ENCODE results near the gene RFTN1. TPM values are rescaled to one million over a fixed set of nuclear protein-coding genes. Genes with fewer than 3 reads are reported as not detected.

Gene RFTN1
- total RNA-seq, 1 donor from 2014 or later = 52.1 TPM

- intact Hi-C loops (cut with micrococcal nuclease) = no loop called here
Measured at GRCh38 chr3:16412192-16412800, 101.2 kb downstream of the RFTN1 start.

DNA sequence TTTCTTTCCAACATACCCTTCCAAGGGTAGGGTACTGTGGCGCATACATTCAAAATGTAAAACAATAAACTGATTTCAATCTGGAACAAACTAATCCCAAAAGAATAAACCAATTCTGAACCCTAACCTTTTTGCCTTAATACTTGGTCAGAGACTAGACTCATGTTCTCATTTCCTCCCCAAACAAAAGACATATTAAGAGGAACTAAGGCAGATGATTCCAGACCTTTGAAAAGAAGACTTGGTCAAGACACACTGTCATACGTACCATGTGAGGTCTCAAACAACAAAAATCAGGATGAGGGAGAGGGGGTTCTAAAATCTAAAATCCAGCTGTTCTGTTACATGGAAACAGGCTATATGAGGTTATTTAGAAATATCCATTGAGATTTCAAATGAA, 102.1 kb downstream of the RFTN1 start:
- intact Hi-C loops (cut with micrococcal nuclease) = no loop called here

GRCh38 chr3:16410659-16411058, 102.8 kb downstream of the RFTN1 start:
- intact Hi-C loops (cut with micrococcal nuclease) = no loop called here

DNA sequence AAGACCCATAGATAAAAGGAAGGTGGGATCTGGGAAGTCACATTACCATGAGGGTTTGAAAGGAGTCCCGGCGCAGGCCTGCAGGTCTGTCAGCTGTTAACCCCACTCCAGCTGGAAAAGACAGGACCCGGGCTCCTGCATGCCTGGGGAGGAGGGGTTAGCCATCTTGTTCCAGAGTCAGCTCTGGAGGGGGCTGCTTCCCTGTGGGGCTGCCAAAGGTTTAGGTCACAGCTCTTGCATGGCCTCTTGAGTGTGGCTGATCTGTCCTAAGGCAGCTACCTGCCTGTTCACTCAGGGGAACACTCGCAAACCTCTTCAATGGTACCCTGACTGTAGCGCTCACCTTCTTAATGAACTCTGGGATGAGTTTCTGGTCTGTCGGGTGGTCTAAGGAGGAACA, 104.5 kb downstream of the RFTN1 start:
- intact Hi-C loops (cut with micrococcal nuclease) = no loop called here

- intact Hi-C loops (cut with micrococcal nuclease) = no loop called here
Measured at GRCh38 chr3:16407366-16407765, 106.1 kb downstream of the RFTN1 start.

GRCh38 chr3:16406579-16406978, 106.9 kb downstream of the RFTN1 start:
- intact Hi-C loops (cut with micrococcal nuclease) = no loop called here

DNA sequence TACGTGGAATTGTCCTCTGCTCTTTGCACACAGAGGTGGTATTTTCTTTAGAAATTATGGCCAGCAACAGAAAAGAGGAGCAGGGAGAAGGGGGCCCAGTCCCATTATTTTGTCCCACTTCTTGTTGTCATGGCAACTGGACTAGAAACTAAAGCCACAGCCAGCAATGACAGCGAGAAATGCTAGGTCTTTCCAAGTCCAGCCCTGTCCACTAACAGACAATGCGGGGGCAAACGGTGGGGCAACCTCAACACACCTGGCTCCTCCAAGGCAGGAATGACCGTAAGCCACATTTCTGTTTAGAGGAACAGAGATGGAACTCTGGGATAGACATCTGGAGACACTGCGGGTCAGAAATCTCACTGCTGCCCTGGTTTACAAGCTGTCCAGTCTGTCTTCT, 107.3 kb downstream of the RFTN1 start:
- intact Hi-C loops (cut with micrococcal nuclease) = no loop called here

DNA sequence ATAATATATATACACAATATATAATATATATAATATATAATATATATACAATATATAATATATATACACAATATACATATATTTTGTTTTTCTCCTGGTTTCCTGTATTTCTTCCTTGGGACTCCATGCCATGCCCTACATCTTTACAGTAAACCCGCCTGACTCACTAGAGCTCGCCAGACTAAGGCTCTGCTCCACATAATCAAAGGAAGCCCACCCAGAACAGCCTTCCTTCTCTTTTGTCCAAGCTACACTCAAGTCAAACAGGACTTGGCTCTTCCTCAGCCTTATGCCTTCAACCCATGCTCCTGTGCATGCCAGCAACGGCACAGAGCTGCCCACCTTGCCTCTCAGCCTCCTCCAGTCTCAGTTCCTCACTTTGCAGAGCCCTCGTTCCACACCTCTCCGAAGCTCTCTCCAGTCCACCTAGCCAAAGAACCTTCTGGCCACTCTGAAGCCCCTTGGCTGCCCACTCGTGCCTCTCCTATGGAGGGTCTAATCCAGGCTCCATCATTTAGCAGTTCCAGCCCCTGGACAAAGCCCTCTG, 109.1 kb downstream of the RFTN1 start:
- intact Hi-C loops (cut with micrococcal nuclease) = no loop called here

- intact Hi-C loops (cut with micrococcal nuclease) = no loop called here
Measured at GRCh38 chr3:16402451-16402850, 111.0 kb downstream of the RFTN1 start.

GRCh38 chr3:16401273-16401672, 112.2 kb downstream of the RFTN1 start:
- intact Hi-C loops (cut with micrococcal nuclease) = no loop called here

- intact Hi-C loops (cut with micrococcal nuclease) = no loop called here
Measured at GRCh38 chr3:16400106-16400931, 113.2 kb downstream of the RFTN1 start.

- intact Hi-C loops (cut with micrococcal nuclease) = no loop called here
Measured at GRCh38 chr3:16399473-16399872, 114.0 kb downstream of the RFTN1 start.

- intact Hi-C loops (cut with micrococcal nuclease) = no loop called here
Measured at GRCh38 chr3:16398648-16399047, 114.9 kb downstream of the RFTN1 start.

GRCh38 chr3:16396202-16396601, 117.3 kb downstream of the RFTN1 start:
- intact Hi-C loops (cut with micrococcal nuclease) = no loop called here

DNA sequence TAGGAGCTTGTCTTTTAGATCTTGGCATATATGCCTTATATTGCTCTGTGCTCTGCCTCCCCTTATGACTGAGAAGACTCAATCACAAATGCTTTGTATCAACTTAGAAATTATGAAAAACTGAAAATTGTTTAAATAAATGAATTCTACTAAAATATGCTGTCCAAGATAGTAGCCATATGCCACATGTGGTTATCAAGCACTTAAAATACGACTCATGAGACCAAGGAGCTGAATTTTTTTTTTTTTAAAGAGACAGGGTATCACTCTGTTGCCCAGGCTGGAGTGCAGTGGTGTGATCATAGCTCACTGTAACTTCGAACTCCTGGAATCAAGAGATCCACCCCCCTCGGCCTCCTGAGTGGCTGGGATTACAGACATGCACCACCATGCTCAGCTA, 118.3 kb downstream of the RFTN1 start:
- intact Hi-C loops (cut with micrococcal nuclease) = no loop called here

DNA sequence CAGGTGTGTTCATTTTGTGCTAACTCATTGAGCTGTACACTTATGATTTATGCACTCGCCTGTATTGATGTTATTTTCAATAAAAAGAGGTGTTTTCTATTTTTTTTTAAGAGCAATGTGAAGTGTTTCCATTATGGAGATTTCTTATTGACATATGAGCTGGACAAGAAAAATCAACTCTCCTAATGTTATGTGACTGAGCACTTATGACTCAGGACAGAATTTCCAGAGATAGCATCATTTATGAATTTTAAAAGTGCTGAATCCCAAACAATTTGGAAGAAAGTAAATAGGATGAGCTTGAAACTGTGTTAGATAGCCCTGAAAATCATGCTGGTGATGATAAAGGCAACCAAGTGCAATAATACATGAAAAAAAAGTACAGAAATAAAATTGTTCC, 118.9 kb downstream of the RFTN1 start:
- intact Hi-C loops (cut with micrococcal nuclease) = no loop called here

DNA sequence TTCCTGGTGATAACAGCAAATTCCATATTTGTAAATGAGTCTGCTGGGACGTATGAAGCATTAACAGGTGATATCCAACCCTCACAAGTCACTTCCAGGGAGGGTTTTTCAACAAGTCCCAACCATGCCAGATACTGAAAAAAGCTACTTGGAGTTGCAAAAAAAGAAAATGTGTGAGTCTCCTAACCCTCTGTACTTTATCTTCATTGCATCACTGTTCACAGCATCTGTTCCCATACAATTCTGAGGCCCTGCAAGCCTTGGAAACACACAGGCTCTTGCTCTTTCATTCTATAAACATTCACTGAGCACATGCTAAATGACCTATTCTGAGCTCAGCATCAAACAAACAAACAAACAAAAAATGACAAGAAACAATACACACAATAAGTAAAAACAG, 120.8 kb downstream of the RFTN1 start:
- intact Hi-C loops (cut with micrococcal nuclease) = no loop called here

GRCh38 chr3:16392065-16392464, 121.4 kb downstream of the RFTN1 start:
- intact Hi-C loops (cut with micrococcal nuclease) = no loop called here

GRCh38 chr3:16390581-16390980, 122.9 kb downstream of the RFTN1 start:
- intact Hi-C loops (cut with micrococcal nuclease) = no loop called here

DNA sequence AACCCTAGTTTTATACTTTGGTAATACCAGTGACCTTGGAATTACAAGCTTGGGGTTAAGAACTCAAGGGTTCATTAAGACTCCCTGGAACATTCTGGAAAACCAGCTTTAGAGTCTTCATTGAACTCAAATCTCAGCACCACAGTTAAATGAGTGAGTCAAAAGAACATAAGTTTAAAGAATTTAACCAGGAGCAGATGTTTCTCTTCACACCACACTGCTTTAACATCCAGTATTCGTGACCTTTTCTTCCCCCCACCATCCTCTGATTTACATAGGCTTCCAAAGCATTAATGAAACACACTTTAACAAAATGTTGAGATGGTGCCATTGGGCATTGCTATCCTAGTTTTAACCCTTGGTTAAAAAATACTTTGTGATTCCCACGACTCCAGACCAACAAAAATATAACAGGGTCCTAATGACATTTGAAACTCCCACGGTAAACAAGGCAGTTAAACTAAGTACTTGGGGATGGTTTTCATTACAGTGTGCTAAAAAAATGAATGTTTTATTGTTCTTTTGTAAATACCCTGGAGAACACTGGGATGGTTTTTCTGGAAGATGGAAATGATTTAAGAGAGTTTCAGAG, 124.6 kb downstream of the RFTN1 start:
- intact Hi-C loops (cut with micrococcal nuclease) = no loop called here

- intact Hi-C loops (cut with micrococcal nuclease) = no loop called here
Measured at GRCh38 chr3:16386561-16386960, 126.9 kb downstream of the RFTN1 start.

GRCh38 chr3:16385151-16385550, 128.3 kb downstream of the RFTN1 start:
- intact Hi-C loops (cut with micrococcal nuclease) = no loop called here
